ENCODE data around the gene CNTNAP5. TPM values are rescaled to one million over a fixed set of nuclear protein-coding genes. Genes with fewer than 3 reads are reported as not detected.

CNTNAP5 gene
- total and polyA plus RNA-seq, 2 of the 13 experiments (the other 11 are each of a cell fraction or from before 2014, with no cell fraction given), result not detected

- TF ChIP-seq TAF1 (CRISPR knock-in tag; IDR thresholded peaks at IDR 0.05) (no peak), NFE2L1 (CRISPR knock-in tag; IDR thresholded peaks at IDR 0.05; ENCODE audit: borderline replicate concordance) (no peak), MBD4 (IDR thresholded peaks at IDR 0.05; ENCODE audit: borderline replicate concordance, low read length) (no peak), ZSCAN21 (CRISPR knock-in tag; IDR thresholded peaks at IDR 0.05; ENCODE audit: borderline replicate concordance) (no peak)
Measured at GRCh38 chr2:124039032-124039431, 13.9 kb downstream of the CNTNAP5 start (continued).

DNA sequence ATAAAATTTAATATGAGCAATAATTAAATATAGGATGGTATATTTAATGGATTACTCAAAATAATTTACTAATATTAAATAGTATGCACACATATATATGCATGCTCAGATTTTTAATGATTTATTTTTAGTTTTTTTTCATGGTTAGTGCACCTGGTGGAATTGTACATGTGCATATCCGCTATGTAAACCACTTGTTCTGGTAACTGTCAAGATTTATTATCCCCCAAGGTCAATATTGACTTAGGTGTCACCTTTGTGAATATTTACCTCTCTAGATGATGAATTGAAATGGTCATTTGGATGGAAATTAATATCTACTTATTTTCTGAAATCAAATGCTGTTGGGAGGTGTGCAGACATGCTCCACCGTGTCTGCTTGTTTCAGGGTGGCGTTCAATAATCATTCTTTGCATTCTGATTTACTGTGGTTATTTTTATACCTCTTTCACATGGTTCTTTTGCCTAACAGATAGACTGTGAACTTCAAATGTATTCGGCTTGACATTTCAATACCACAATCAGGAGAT, 14.7 kb downstream of the CNTNAP5 start:
- no peaks in the 10 kb centered on the region for H4K20me1 ChIP-seq (ENCODE audit: insufficient read depth, low read length)
- no peak overlapping the region for H3K4me2 ChIP-seq (ENCODE audit: low read depth, low read length)
- H3K27me3 ChIP-seq (ENCODE audit: control insufficient read depth in 1 of 2, insufficient read depth in 2 of 2, low read length in 2 of 2), result no peaks in the 10 kb centered on the region
- H3K79me2 ChIP-seq (ENCODE audit: insufficient read depth, low read length), result no peaks in the 10 kb centered on the region
- no peak overlapping the region for H3K27ac ChIP-seq (ENCODE audit: extremely low read length, insufficient read depth, low read length)
- no peak for DNase-seq (ENCODE audit: low spot score)
- H3K9ac ChIP-seq (ENCODE audit: insufficient read depth, low read depth, low read length), result no peak overlapping the region
- H3K4me1 ChIP-seq (ENCODE audit: insufficient read depth, low read length), result no peaks in the 10 kb centered on the region
- BruUV-seq (replicated peaks), result no TSS peak
- no peak for TF ChIP-seq SAP130 (CRISPR knock-in tag; IDR thresholded peaks at IDR 0.05; ENCODE audit: low read depth)
- 0 out of 2 replicates have a peak, but pooled peaks have one; percentile 19 for TF ChIP-seq FOXA1 (IDR thresholded peaks at IDR 0.05)
- TF ChIP-seq FOXA1 (CRISPR knock-in tag; IDR thresholded peaks at IDR 0.05), result no peak
- ChIA-PET CTCF (ENCODE audit: low intra/inter-chr PET ratio, low total read pairs) (no interaction called here), POLR2A (no interaction called here)
- no peaks in the 10 kb centered on the region for H3K36me3 ChIP-seq (replicated peaks in 1 of 2; ENCODE audit: control insufficient read depth in 1 of 2, insufficient read depth in 2 of 2, low read length in 2 of 2)
- no peaks in the 10 kb centered on the region for H3K9me3 ChIP-seq (ENCODE audit: low read length)
- in situ Hi-C loops (cut with HindIII; ENCODE audit: extremely low pct_ligation_motif_present, low pct_unique_long_range_greater_than_20kb) (no loop called here), intact Hi-C loops (cut with micrococcal nuclease; ENCODE audit: unreplicated experiment) (no loop called here)
- FAIRE-seq, result no peak
- ATAC-seq, result no peak
- no peak overlapping the region for H2AFZ ChIP-seq (ENCODE audit: low read length)
- 7% methylated on average over 4 of the region's 4 CpGs for WGBS (ENCODE audit: low lambda C conversion rate)
- H3K4me3 ChIP-seq (replicated peaks in 1 of 3; ENCODE audit: insufficient read depth in 1 of 3, low read depth in 2 of 3, low read length in 3 of 3), result no peak overlapping the region

DNA sequence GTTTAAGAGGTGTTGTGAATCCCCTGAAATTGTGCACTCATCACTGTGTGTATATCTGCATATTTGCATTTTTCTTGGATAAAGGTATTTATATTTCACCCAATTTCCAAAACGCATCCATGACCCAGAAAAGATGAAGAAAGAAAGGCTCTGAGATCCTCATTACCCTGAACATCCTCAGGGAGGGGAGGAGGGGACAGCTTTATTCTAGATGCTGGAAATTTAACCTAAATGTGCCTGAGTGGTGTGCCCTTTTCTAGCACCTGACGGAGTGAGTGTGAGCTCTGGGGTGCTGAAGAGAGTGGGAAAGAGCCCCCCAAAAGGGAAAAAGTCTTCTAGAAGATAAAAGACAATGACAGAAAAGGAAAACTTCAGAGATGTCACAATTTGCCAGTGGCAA, 20.8 kb downstream of the CNTNAP5 start:
- Histone ChIP-seq H4K20me1 (ENCODE audit: insufficient read depth, low read length) (no peaks in the 10 kb centered on the region), H3K36me3 (replicated peaks in 1 of 2; ENCODE audit: control insufficient read depth in 1 of 2, insufficient read depth in 2 of 2, low read length in 2 of 2) (no peaks in the 10 kb centered on the region), H2AFZ (ENCODE audit: low read length) (no peak overlapping the region), H3K4me2 (ENCODE audit: low read depth, low read length) (no peak overlapping the region), H3K27ac (ENCODE audit: extremely low read length, insufficient read depth, low read length) (no peak overlapping the region), H3K27me3 (ENCODE audit: control insufficient read depth in 1 of 2, insufficient read depth in 2 of 2, low read length in 2 of 2) (no peaks in the 10 kb centered on the region), H3K4me3 (replicated peaks in 1 of 3; ENCODE audit: insufficient read depth in 1 of 3, low read depth in 2 of 3, low read length in 3 of 3) (no peak overlapping the region), H3K9me3 (ENCODE audit: low read length) (no peaks in the 10 kb centered on the region), H3K4me1 (ENCODE audit: insufficient read depth, low read length) (no peaks in the 10 kb centered on the region), H3K79me2 (ENCODE audit: insufficient read depth, low read length) (no peaks in the 10 kb centered on the region), H3K9ac (ENCODE audit: insufficient read depth, low read depth, low read length) (no peak overlapping the region)
- 4% methylated on average over 2 of the region's 2 CpGs for WGBS (ENCODE audit: low lambda C conversion rate)
- ChIA-PET POLR2A (no interaction called here), CTCF (ENCODE audit: low intra/inter-chr PET ratio, low total read pairs) (no interaction called here)
- ATAC-seq, result no peak
- DNase-seq (ENCODE audit: low spot score), result no peak
- intact Hi-C loops (cut with micrococcal nuclease; ENCODE audit: unreplicated experiment) (no loop called here), in situ Hi-C loops (cut with HindIII; ENCODE audit: extremely low pct_ligation_motif_present, low pct_unique_long_range_greater_than_20kb) (no loop called here)
- no TSS peak for BruUV-seq (replicated peaks)
- FAIRE-seq, result no peak
- TF ChIP-seq CHD4 (IDR thresholded peaks at IDR 0.05; ENCODE audit: borderline replicate concordance, low read length), result no peak
- no peak for TF ChIP-seq GPBP1L1 (CRISPR knock-in tag; IDR thresholded peaks at IDR 0.05)
- no peak for TF ChIP-seq ZNF12 (CRISPR knock-in tag; IDR thresholded peaks at IDR 0.05)
- TF ChIP-seq ZNF615 (CRISPR knock-in tag; IDR thresholded peaks at IDR 0.05; ENCODE audit: borderline replicate concordance), result no peak
- TF ChIP-seq HCFC1 (IDR thresholded peaks at IDR 0.05; ENCODE audit: low read depth, low read length), result no peak
- no peak for TF ChIP-seq ZNF614 (CRISPR knock-in tag; IDR thresholded peaks at IDR 0.05; ENCODE audit: borderline replicate concordance)
- TF ChIP-seq ARHGAP35 (CRISPR knock-in tag; IDR thresholded peaks at IDR 0.05; ENCODE audit: borderline replicate concordance), result no peak
- no peak for TF ChIP-seq ZNF737 (CRISPR knock-in tag; IDR thresholded peaks at IDR 0.05; ENCODE audit: borderline replicate concordance)
- no peak for TF ChIP-seq TMF1 (CRISPR knock-in tag; IDR thresholded peaks at IDR 0.05; ENCODE audit: low read depth)
